Fibroblast of mammary gland (primary cell): Measurements from ENCODE around the gene TIMM13.
A peak's percentile ranks its signal among the peaks of the same experiment; 100 is the strongest.
"Not testable (repeated sequence)": the region's sequence is repeated elsewhere in the genome, so short reads cannot be mapped to it uniquely, and the experiment has no call there.

Experiments
- DNase-seq: peaks from one replicate; pipeline ENCODE4 v3.0.0-alpha.2; 2010; ENCODE audit warnings: low read depth
- H3K4me3 ChIP-seq: 2 replicates; pipeline ENCODE4 v1.5.1; 2011; ENCODE audit warnings: low read depth, mild to moderate bottlenecking, low read length, moderate library complexity; ENCODE audit not compliant: control insufficient read depth
- TF ChIP-seq, protein P1 (sequence below): conservative IDR thresholded peaks from 2 replicates; pipeline ENCODE4 v1.5.1; 2011; ENCODE audit warnings: low read depth, low read length, inconsistent platforms; ENCODE audit not compliant: control insufficient read depth, insufficient read depth

The TIMM13 gene

DNA sequence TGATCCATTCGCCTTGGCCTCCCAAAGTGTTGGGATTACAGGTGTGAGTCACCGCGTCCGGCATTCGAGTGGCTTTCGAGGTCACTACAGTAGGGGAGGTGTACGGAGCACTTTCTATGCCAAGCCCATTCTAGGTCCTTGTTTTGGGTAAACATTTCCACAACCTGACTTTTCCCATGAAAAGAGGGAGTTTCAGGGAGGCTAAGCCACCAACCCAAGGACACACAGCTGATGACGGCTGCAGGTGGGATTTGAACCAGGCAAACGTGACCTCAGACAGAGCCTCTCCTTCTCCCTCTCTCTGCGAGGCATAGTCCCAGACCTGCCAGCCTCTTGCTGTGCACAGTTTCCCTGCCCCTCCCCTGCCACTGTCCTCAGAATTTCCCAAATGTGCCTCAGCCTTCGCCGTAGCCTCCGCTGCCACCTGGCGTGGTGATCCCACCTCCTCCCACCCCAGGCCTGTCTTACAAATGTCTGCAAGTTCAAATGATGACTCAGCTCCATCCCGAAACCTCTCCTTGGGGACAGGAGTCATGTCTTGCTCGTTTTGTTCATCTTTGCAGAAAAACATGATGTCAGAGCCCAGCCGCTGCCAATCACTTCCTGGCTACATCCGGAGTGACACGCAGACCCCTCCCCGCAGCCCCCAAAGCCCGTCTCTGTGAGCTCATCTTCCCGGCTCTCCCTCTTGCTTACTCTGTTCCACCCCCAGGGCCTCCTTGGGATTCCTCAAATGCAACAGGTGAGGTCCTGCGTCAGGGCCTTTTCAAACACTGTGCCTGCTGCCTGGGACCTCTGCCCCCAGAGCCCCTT lies 41.9 kb upstream of the TIMM13 start:
- peak; percentile 96 for DNase-seq

DNA sequence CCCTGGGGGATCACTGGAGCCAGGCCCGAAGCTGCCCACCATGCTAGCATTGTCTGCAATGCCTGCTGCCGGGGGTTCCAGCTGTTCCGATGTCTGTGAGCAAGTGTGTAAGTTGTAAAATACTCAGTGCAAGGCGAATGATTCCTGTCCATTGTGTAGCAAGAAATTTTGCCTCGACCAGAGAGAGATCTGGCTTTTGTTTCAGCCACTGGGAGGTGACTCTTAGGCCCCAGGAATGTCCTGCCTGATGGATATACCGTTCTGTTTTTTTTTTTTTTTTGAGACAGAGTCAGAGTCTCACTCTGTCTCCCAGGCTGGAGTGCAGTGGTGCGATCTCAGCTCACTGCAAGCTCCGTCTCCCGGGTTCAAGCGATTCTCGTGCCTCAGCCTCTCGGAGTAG lies 41.2 kb upstream of the TIMM13 start:
- DNase-seq = no peak
- H3K4me3 ChIP-seq = no peak overlapping the region
- TF ChIP-seq, protein P1, sequence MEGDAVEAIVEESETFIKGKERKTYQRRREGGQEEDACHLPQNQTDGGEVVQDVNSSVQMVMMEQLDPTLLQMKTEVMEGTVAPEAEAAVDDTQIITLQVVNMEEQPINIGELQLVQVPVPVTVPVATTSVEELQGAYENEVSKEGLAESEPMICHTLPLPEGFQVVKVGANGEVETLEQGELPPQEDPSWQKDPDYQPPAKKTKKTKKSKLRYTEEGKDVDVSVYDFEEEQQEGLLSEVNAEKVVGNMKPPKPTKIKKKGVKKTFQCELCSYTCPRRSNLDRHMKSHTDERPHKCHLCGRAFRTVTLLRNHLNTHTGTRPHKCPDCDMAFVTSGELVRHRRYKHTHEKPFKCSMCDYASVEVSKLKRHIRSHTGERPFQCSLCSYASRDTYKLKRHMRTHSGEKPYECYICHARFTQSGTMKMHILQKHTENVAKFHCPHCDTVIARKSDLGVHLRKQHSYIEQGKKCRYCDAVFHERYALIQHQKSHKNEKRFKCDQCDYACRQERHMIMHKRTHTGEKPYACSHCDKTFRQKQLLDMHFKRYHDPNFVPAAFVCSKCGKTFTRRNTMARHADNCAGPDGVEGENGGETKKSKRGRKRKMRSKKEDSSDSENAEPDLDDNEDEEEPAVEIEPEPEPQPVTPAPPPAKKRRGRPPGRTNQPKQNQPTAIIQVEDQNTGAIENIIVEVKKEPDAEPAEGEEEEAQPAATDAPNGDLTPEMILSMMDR = no peak

More for the DNA sequence above, 41.9 kb upstream of the TIMM13 start:
- TF ChIP-seq, protein P1 = no peak
- H3K4me3 ChIP-seq = no peak overlapping the region

DNA sequence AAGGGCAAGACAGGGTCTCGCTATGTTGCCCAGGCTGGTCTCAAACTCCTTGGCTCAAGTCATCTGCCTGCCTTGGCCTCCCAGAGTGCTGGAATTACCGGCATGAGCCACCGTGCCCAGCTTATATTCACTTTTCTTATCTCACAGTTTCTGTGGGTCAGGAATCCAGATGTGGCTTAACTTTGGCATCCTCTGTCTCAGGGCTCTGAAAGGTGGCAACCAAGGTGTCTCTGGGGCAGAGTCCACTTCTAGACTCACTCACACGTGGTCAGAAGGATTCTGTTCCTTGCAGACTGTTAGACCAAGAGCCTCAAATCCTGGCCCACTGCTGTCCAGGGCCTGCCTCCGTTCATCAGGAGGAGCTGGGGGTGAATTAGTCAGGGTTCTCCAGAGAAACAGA lies 37.0 kb upstream of the TIMM13 start:
- H3K4me3 ChIP-seq = no peak overlapping the region
- DNase-seq = no peak
- TF ChIP-seq, protein P1 = no peak

DNA sequence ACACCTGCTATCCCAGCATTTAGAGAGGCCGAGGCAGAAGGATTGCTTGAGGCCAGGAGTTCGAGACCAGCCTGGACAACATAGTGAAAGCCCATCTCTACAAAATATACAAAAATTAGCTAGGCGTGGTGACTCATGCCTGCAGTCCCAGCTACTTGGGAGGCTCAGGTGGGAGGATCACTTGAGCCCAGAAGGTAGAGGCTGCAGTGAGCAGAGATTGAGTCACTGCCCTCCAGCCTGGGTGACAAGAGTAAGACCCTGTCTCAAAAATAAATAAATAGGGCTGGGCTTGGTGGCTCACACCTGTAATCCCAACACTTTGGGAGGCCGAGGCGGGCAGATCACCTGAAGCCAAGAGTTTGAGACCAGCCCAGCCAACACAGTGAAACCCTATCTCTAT lies 36.3 kb upstream of the TIMM13 start:
- not testable (repeated sequence) for H3K4me3 ChIP-seq, DNase-seq

DNA sequence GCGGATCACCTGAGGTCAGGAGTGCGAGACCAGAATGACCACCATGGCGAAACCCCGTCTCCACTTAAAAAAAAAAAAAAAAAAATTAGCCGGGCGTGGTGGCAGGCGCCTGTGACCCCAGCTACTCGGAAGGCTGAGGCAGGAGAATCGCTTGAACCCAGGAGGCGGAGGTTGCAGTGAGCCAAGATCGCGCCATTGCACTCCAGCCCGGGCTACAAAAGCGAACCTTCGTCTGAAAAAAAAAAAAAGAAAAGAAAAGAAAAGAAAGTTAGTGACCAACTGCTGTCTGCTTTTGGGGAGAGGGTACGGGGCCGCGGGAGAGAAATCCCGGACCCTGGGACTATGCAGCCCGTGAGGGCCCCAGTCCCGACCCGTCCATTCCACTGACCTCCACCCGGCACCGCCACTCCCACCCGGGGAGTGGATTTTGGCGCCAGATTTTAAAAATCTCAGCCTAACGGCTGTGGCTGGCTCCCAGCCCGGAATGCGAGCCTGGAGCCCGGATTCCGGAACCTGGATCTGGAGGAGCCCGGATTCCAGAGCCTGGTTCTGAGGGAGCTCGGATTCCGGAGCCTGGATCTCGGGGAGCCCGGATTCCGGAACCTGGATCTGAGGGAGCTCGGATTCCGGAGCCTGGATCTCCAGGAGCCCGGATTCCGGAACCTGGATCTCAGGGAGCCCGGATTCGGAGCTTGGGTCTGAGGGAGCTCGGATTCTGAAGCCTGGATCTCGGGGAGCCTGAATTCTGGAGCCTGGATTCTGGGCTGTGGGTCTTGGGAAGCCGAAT lies 35.4 kb upstream of the TIMM13 start:
- peak; percentile 98 for DNase-seq

DNA sequence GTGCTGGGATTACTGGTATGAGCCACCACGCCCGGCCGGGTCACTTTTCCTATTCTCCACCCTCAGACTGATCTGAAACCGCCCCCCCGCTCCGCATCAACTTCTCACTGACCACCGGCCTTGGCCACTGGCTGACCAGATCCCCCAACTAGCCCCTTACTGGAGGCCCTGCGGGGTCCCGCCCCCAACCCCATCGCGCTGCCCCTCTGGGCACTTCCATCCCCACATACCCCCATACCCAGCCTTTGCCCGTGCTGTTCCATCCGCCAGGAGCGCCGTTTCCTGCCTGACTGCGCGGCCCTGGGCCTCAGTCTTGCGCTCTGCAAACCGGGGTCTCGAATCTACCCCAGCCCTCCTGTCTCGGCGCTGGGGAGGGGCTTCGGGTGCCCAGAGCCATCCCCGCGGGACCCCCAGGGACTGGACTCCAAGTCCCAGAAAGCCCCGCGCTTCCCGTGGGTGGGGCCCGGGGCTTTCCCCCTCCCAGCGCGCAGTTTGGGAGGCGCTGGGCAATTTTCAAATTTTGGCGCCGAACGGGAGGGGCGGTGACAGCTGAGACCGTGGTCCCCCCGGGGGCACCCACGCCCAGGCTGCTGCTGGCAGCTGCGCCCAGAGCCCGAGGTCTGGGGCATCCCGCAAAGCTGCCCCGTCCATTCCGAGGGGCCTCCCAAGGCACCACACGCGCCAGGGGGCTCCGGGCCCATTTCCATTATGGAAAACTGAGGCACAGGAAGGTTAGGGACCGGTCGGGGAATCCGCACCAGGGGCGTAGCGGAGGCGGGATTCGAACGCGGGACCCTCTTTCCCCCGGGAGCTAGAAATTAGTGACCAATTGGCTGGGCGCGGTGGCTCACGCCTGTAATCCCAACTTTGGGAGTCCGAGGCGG lies 34.6 kb upstream of the TIMM13 start:
- peak; percentile 77 for DNase-seq
- H3K4me3 ChIP-seq = peak overlapping the region; percentile 74
- TF ChIP-seq, protein P1 = no peak

More for the DNA sequence above, 35.4 kb upstream of the TIMM13 start:
- H3K4me3 ChIP-seq = peak overlapping the region; percentile 74
- TF ChIP-seq, protein P1 = no peak
